Transverse colon (tissue), 4 donors: ENCODE data around the gene RAB27B.

ENCODE experiments used
- CTCF ChIP-seq, 5 experiments: fragments of 200-600 bp in 3 of 5; fragments of 450-650 bp in 2 of 5; sonication (generic) in 3 of 5; IDR thresholded peaks; 1 replicate in 2 of 5; 2 replicates in 3 of 5; pipeline ENCODE4 v1.5.1; 2016 to 2017; ENCODE audit warnings: antibody characterized with exemption in 5 of 5, inconsistent platforms in 3 of 5, mild to moderate bottlenecking in 2 of 5, moderate library complexity in 1 of 5
- POLR2AphosphoS5 ChIP-seq, 3 donors: sonication (generic); formaldehyde crosslinking; IDR thresholded peaks; one replicate each; pipeline ENCODE4 v1.6.1; 2016; ENCODE audit warnings: antibody characterized with exemption in 3 of 3

GRCh38 chr18:54942569-54942968 is 114.3 kb downstream of the RAB27B start:
- TF ChIP-seq CTCF (IDR thresholded peaks at IDR 0.05) (no peak), POLR2AphosphoS5 (IDR thresholded peaks at IDR 0.05) (no peak)
